ENCODE results near the gene RUBCNL.

DNA sequence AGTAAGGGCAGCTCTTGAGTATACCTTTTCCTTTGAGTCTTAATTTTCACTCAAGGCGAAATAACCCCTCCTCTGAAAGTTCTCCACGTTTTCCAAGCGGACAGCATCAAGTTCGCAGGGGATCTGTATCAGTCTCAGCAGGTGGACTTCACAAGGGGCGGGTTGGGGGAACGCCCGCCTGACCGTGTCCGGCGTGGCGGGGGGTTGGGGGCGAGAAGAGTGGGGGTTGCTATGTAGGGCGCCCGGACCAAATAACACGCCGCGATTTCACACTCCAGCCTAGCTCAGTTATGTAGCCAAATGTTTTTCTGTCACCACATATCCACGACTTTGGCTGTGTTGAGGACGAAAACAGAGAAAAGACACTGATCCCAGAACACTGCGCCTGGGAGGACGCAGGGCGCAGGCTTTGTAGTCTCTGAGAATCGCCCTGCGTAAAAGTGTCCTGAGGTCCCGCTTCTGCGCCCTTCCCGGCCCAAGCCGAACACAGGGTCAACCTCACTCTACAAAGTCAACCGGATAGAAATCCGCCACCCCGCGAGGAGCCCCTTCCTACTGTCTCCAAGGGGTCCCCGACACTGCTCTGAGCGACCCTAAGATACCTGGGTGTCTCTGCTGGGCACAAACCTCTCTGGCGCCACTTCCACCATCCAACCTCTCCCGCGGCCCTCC, 524 bp downstream of the RUBCNL start:
- TF ChIP-seq, protein P1, sequence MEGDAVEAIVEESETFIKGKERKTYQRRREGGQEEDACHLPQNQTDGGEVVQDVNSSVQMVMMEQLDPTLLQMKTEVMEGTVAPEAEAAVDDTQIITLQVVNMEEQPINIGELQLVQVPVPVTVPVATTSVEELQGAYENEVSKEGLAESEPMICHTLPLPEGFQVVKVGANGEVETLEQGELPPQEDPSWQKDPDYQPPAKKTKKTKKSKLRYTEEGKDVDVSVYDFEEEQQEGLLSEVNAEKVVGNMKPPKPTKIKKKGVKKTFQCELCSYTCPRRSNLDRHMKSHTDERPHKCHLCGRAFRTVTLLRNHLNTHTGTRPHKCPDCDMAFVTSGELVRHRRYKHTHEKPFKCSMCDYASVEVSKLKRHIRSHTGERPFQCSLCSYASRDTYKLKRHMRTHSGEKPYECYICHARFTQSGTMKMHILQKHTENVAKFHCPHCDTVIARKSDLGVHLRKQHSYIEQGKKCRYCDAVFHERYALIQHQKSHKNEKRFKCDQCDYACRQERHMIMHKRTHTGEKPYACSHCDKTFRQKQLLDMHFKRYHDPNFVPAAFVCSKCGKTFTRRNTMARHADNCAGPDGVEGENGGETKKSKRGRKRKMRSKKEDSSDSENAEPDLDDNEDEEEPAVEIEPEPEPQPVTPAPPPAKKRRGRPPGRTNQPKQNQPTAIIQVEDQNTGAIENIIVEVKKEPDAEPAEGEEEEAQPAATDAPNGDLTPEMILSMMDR (conservative IDR thresholded peaks at IDR 0.05): no peak
- no peak for TF ChIP-seq ZFX (IDR thresholded peaks at IDR 0.05)
